ENCODE measurements around the gene AK2. TPM values are rescaled to one million over a fixed set of nuclear protein-coding genes. Genes with fewer than 3 reads are reported as not detected.
"Not testable (repeated sequence)": the region's sequence is repeated elsewhere in the genome, so short reads cannot be mapped to it uniquely, and the experiment has no call there.

AK2 gene
- total and polyA plus RNA-seq, 3 donors from 2014 or later, result 144 to 219 (median 181) TPM

- WGBS, 2 donors, result 97 to 98% methylated on average over 2 of the region's 2 CpGs
- intact Hi-C loops (cut with DNase I; ENCODE audit: low total_unique reads), result no loop called here
- Histone ChIP-seq H3K27me3 (no peaks in the 10 kb centered on the region), H3K27ac (no peak overlapping the region), H3K4me1 (no peaks in the 10 kb centered on the region), H3K9me3 (no peaks in the 10 kb centered on the region), H3K36me3 (ENCODE audit: low read depth, missing control alignments) (no peaks in the 10 kb centered on the region), H3K4me3 (no peak overlapping the region)
- TF ChIP-seq, protein P1, sequence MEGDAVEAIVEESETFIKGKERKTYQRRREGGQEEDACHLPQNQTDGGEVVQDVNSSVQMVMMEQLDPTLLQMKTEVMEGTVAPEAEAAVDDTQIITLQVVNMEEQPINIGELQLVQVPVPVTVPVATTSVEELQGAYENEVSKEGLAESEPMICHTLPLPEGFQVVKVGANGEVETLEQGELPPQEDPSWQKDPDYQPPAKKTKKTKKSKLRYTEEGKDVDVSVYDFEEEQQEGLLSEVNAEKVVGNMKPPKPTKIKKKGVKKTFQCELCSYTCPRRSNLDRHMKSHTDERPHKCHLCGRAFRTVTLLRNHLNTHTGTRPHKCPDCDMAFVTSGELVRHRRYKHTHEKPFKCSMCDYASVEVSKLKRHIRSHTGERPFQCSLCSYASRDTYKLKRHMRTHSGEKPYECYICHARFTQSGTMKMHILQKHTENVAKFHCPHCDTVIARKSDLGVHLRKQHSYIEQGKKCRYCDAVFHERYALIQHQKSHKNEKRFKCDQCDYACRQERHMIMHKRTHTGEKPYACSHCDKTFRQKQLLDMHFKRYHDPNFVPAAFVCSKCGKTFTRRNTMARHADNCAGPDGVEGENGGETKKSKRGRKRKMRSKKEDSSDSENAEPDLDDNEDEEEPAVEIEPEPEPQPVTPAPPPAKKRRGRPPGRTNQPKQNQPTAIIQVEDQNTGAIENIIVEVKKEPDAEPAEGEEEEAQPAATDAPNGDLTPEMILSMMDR (IDR thresholded peaks at IDR 0.05), result no peak
- no peak for TF ChIP-seq POLR2A (IDR thresholded peaks at IDR 0.05)
- no peak for DNase-seq
Observed at GRCh38 chr1:33047839-33048305, 11.2 kb upstream of the AK2 start.

DNA sequence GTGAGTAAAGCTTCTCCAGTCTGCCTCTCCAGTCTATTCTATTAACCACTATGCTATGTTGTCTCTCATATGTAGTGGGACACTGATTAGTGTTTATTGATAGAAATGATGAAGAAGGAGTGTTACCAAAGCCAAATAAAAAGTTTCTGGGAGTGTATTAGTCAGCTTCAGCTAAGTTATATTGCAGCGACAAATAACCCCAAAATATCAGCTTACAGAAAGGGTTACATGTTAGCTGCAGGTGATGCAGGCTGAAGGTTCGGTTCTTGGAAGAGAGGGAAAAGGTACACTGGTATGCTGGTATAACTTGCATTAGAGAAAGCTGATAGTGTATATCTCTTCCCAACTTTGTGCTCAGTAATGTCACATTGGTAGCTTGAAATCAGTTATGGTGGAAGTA, 10.6 kb upstream of the AK2 start:
- intact Hi-C loops (cut with DNase I; ENCODE audit: low total_unique reads), result no loop called here
- WGBS, 2 donors, result 95 to 97% methylated on average over 2 of the region's 2 CpGs
- no peak for DNase-seq
- H3K36me3 ChIP-seq (ENCODE audit: low read depth, missing control alignments), result no peaks in the 10 kb centered on the region
- TF ChIP-seq, protein P1 (IDR thresholded peaks at IDR 0.05), result no peak
- no peak for TF ChIP-seq POLR2A (IDR thresholded peaks at IDR 0.05)
- no peak overlapping the region for H3K27ac ChIP-seq
- H3K9me3 ChIP-seq, result no peaks in the 10 kb centered on the region
- H3K4me1 ChIP-seq, result no peaks in the 10 kb centered on the region
- H3K27me3 ChIP-seq, result no peaks in the 10 kb centered on the region
- no peak overlapping the region for H3K4me3 ChIP-seq

- 81 to 86% methylated on average over 4 of the region's 4 CpGs for WGBS, 2 donors
- H3K27me3 ChIP-seq; H3K4me1 ChIP-seq; H3K36me3 ChIP-seq (ENCODE audit: low read depth, missing control alignments); intact Hi-C loops (cut with DNase I; ENCODE audit: low total_unique reads); DNase-seq; H3K27ac ChIP-seq; H3K4me3 ChIP-seq; H3K9me3 ChIP-seq: not testable (repeated sequence)
Observed at GRCh38 chr1:33046234-33046633, 9.6 kb upstream of the AK2 start.

DNA sequence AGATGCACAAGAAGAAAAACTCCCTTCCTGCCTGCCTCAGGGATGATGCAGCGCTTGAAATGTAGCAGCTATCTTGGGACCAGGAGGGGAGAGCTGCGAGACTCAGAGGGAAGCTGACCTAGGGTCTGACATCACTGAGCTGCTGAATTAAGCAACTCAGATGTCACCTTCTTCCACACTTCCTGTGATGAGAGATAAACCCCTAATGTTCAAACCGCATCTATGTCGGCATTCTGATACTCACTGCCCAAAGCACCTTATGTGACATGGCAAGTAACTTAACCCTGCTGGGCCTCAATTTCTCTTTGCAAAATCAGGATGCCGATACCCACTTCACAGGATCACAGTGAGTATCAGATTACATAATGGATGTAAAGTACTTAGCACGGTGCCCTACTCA, 9.1 kb upstream of the AK2 start:
- DNase-seq, result no peak
- 76 to 77% methylated on average over 6 of the region's 6 CpGs for WGBS, 2 donors
- H3K27me3 ChIP-seq, result no peaks in the 10 kb centered on the region
- intact Hi-C loops (cut with DNase I; ENCODE audit: low total_unique reads), result no loop called here
- no peaks in the 10 kb centered on the region for H3K9me3 ChIP-seq
- no peak overlapping the region for H3K27ac ChIP-seq
- no peaks in the 10 kb centered on the region for H3K4me1 ChIP-seq
- no peaks in the 10 kb centered on the region for H3K36me3 ChIP-seq (ENCODE audit: low read depth, missing control alignments)
- no peak for TF ChIP-seq POLR2A (IDR thresholded peaks at IDR 0.05)
- TF ChIP-seq, protein P1 (IDR thresholded peaks at IDR 0.05), result no peak
- H3K4me3 ChIP-seq, result no peak overlapping the region

GRCh38 chr1:33045246-33045645, 8.6 kb upstream of the AK2 start:
- no peaks in the 10 kb centered on the region for H3K36me3 ChIP-seq (ENCODE audit: low read depth, missing control alignments)
- H3K4me1 ChIP-seq, result no peaks in the 10 kb centered on the region
- TF ChIP-seq, protein P1 (IDR thresholded peaks at IDR 0.05), result no peak
- no peaks in the 10 kb centered on the region for H3K27me3 ChIP-seq
- 23 to 75% methylated on average over 2 of the region's 2 CpGs for WGBS, 2 donors
- no peak overlapping the region for H3K27ac ChIP-seq
- intact Hi-C loops (cut with DNase I; ENCODE audit: low total_unique reads), result no loop called here
- H3K9me3 ChIP-seq, result no peaks in the 10 kb centered on the region
- DNase-seq, result no peak
- H3K4me3 ChIP-seq, result no peak overlapping the region
